ENCODE results near the gene HEMK1. TPM values are rescaled to one million over a fixed set of nuclear protein-coding genes. Genes with fewer than 3 reads are reported as not detected.

Gene HEMK1
- total RNA-seq, 4 donors from 2014 or later: 4.4 to 11.8 (median 4.9) TPM

DNA sequence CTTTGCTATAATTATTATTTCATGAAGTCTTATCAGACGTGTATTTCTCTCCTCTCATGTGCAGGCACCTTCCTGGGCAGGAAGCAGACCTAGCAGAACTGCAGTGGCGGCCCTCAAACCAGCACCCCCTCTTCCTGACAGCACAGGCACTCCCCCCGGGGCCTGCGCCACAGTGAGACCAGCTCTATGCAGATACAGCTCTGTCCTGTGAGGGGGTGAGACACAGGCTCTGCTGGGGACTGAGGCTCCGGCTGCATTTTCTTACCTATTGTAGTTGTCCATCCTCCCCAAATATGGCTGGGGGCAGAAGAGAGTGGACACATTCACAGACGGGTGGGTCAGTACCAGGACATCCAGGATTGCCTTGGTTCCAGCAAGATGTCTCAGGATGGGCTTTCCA, 37.3 kb downstream of the HEMK1 start:
- no peaks in the 10 kb centered on the region for H3K27me3 ChIP-seq
- DNase-seq: no peak
- peaks cover 0 to 29% (median 3%) of the 10 kb centered on the region in 3 donors for H3K36me3 ChIP-seq
- 67 to 80% methylated on average over 1 of the region's 6 CpGs for WGBS, 2 donors
- H3K9me3 ChIP-seq: no peaks in the 10 kb centered on the region
- H3K27ac ChIP-seq: peak overlapping the region in 3 of 4 donors; percentile 60 to 97 (median 95)
- H3K4me1 ChIP-seq: peaks cover 67 to 100% (median 76%) of the 10 kb centered on the region in 3 donors
- TF ChIP-seq, protein P1, sequence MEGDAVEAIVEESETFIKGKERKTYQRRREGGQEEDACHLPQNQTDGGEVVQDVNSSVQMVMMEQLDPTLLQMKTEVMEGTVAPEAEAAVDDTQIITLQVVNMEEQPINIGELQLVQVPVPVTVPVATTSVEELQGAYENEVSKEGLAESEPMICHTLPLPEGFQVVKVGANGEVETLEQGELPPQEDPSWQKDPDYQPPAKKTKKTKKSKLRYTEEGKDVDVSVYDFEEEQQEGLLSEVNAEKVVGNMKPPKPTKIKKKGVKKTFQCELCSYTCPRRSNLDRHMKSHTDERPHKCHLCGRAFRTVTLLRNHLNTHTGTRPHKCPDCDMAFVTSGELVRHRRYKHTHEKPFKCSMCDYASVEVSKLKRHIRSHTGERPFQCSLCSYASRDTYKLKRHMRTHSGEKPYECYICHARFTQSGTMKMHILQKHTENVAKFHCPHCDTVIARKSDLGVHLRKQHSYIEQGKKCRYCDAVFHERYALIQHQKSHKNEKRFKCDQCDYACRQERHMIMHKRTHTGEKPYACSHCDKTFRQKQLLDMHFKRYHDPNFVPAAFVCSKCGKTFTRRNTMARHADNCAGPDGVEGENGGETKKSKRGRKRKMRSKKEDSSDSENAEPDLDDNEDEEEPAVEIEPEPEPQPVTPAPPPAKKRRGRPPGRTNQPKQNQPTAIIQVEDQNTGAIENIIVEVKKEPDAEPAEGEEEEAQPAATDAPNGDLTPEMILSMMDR (IDR thresholded peaks at IDR 0.05): no peak
- no peak for TF ChIP-seq POLR2A (IDR thresholded peaks at IDR 0.05)
- H3K4me3 ChIP-seq: peak overlapping the region in 2 of 4 donors; percentile 84 to 85
- intact Hi-C loops (cut with DNase I): no loop called here

DNA sequence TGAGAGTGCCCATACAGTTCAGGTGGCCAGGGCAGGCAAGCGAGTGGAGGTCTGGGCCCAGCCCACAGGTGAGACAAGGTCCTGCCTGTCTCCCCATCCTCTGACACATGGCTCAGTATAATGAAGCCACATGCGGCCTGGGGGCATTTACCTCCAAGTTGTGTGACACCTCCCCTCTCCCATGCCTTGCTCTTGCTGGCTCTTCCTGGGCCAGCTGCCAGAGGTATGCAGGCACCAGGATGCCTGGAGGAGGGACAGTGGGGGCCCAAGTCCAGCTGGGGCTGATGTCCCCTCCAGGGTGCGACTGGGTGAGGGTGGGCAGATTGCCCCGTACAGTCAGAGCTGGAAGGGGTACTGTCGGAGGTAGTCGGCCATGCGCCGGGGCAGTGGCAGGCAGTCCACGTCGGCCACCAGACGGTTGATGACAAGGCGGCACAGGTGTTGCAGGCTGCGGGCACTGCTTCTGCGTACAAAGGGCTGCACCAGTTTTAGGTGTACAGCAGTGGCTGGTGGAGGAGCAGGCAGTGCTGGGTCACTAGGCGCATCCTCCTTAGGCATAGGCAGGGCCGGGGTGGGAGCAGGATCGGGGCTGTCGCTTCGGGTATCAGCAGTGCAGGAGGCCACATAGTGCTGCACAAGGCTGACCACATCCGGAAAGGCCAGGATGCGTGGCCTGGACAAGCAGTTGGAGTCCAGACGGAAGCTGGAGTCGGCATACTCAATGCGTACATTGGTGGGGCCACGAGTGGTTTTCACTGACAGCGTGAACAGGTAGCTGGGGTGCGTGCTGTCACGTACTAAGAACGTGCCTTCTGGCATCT, 38.2 kb downstream of the HEMK1 start:
- intact Hi-C loops (cut with DNase I): no loop called here
- Histone ChIP-seq H3K27ac (peak overlapping the region in 2 of 4 donors; percentile 95 to 97), H3K27me3 (no peaks in the 10 kb centered on the region), H3K4me3 (peak overlapping the region in 3 of 4 donors; percentile 6 to 85 (median 84)), H3K9me3 (no peaks in the 10 kb centered on the region), H3K36me3 (peaks cover 0 to 29% (median 3%) of the 10 kb centered on the region in 3 donors), H3K4me1 (peaks cover 62 to 98% (median 71%) of the 10 kb centered on the region in 3 donors)
- DNase-seq: no peak
- TF ChIP-seq POLR2A (IDR thresholded peaks at IDR 0.05): no peak
- TF ChIP-seq, protein P1 (IDR thresholded peaks at IDR 0.05): no peak
- WGBS, 2 donors: 68 to 69% methylated on average over 7 to 11 of the region's 29 CpGs

DNA sequence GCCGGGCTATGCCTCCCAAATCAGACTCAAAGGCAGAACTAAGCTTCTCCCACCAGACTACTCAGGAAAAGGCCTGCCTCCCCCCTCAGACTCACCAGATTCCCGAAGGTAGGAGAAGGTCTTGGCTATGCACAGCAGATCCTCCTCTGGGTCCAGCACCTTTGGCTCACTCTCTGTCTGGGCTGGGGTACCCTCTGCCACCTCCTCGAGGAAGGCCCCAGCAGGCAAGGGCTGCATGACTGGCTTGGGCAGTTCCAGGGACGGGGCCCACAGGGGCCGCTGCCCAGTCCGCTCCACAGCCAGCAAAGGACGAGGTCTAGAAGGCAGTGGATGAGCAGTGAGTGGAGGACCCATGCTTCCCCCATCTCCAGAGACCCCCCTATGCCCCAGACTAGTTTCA, 39.0 kb downstream of the HEMK1 start:
- Histone ChIP-seq H3K27ac (no peak overlapping the region), H3K4me3 (peak overlapping the region in 3 of 4 donors; percentile 6 to 85 (median 84))

DNA sequence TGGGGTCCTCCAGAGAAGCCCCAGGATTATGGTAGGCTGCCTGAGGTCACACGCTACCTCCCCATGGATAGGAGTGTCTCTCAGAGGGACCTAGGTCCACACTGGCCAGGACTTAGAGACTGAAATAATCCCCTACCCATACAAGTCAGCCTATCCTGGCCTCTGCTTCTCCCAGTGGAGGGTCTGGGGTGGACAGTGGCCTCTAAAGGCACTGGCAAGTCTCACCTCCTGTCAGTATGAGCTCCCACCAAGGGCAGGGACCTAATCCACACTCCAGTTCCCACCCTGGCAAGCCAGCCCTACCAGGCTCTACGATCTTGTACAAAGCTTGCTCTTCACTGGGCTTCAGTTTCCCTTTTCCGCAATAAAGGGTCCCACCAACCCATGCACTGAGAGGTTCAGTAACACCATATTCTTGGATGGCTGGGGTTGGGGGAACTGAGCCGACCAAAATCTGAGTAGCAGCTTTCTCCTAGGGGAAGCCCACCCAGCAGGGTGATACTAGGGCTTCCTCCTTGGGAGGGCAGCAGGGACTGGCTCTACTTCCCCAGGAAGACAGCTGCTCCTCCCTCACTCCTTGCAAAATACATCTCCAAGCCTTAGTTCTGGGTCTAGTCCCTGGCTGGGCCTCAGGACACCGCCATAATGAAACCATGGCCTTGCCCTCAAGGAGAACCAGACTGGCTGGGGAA, 39.9 kb downstream of the HEMK1 start:
- no peak for DNase-seq
- 80 to 86% methylated on average over 1 to 2 of the region's 5 CpGs for WGBS, 2 donors
- TF ChIP-seq POLR2A (IDR thresholded peaks at IDR 0.05): no peak
- TF ChIP-seq, protein P1 (IDR thresholded peaks at IDR 0.05): no peak

More for the DNA sequence above, 39.0 kb downstream of the HEMK1 start:
- Histone ChIP-seq H3K36me3 (peaks cover 0 to 29% (median 3%) of the 10 kb centered on the region in 3 donors), H3K9me3 (no peaks in the 10 kb centered on the region), H3K4me1 (peaks cover 55 to 98% (median 71%) of the 10 kb centered on the region in 3 donors), H3K27me3 (no peaks in the 10 kb centered on the region)
- TF ChIP-seq POLR2A (IDR thresholded peaks at IDR 0.05): no peak
- TF ChIP-seq, protein P1 (IDR thresholded peaks at IDR 0.05): no peak
- no peak for DNase-seq
- 100% methylated on average over 1 of the region's 7 CpGs; no CpG with 5 or more reads in 1 of the 2 donors for WGBS, 2 donors
- intact Hi-C loops (cut with DNase I): no loop called here

DNA sequence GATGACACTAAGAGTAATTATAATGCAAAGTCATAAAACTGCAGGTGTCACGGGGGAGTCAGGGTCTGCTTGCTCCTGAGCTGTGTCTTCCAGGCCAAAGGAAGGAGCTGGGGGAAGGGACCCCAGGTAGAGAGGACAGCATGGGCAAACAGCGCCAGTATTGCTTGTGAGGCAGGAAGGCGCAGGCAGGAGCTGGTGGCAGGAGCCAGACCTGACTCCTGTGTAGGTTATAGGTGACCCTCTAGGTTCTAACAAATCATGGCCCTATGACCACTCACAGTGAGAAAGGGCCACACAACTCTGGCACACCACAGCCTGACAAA, 40.4 kb downstream of the HEMK1 start:
- no peaks in the 10 kb centered on the region for H3K9me3 ChIP-seq
- 75 to 91% methylated on average over 3 of the region's 3 CpGs for WGBS, 2 donors
- H3K4me1 ChIP-seq: peaks cover 40 to 95% (median 67%) of the 10 kb centered on the region in 3 donors
- TF ChIP-seq POLR2A (IDR thresholded peaks at IDR 0.05): no peak
- TF ChIP-seq, protein P1 (IDR thresholded peaks at IDR 0.05): no peak
- H3K27me3 ChIP-seq: no peaks in the 10 kb centered on the region
- DNase-seq: no peak
- peak overlapping the region in 3 of 4 donors; percentile 67 to 85 (median 84) for H3K4me3 ChIP-seq
- H3K27ac ChIP-seq: peak overlapping the region in 3 of 4 donors; percentile 11 to 93 (median 91)
- intact Hi-C loops (cut with DNase I): no loop called here
- peaks cover 0 to 23% (median 3%) of the 10 kb centered on the region in 3 donors for H3K36me3 ChIP-seq

More for the DNA sequence above, 39.9 kb downstream of the HEMK1 start:
- Histone ChIP-seq H3K27me3 (no peaks in the 10 kb centered on the region), H3K4me1 (peaks cover 45 to 98% (median 67%) of the 10 kb centered on the region in 3 donors), H3K4me3 (peak overlapping the region in 3 of 4 donors; percentile 67 to 85 (median 84)), H3K36me3 (peaks cover 0 to 27% (median 3%) of the 10 kb centered on the region in 3 donors), H3K27ac (peak overlapping the region in 2 of 4 donors; percentile 11 to 93), H3K9me3 (no peaks in the 10 kb centered on the region)
- intact Hi-C loops (cut with DNase I): no loop called here

Data from esophagus squamous epithelium (tissue), 5 donors.